Breast epithelium (tissue), 4 donors: Measurements from ENCODE around the gene MAST3. TPM values are rescaled to one million over a fixed set of nuclear protein-coding genes. Genes with fewer than 3 reads are reported as not detected.
"Not testable (repeated sequence)": the region's sequence is repeated elsewhere in the genome, so short reads cannot be mapped to it uniquely, and the experiment has no call there.

Experiments used
- DNase-seq, 2 donors: peaks; one replicate each; pipeline ENCODE4 v3.0.0-alpha.2; 2019; ENCODE audit warnings: low spot score in 2 of 2
- H3K27ac ChIP-seq, 2 donors: fragments of 200-600 bp; sonication (generic) in 1 of 2; one replicate each; pipeline ENCODE4 v1.5.1; 2016 to 2019; ENCODE audit warnings: mild to moderate bottlenecking in 1 of 2
- H3K27me3 ChIP-seq, 2 donors: fragments of 200-600 bp; sonication (generic) in 1 of 2; one replicate each; pipeline versions ENCODE4 v1.5.1 to v1.6.0; 2017 to 2019; ENCODE audit warnings: control low read depth in 1 of 2, mild to moderate bottlenecking in 1 of 2
- H3K36me3 ChIP-seq: fragments of 200-600 bp; one replicate; pipeline ENCODE4 v1.5.1; 2019
- H3K4me1 ChIP-seq, 2 donors: fragments of 200-600 bp; sonication (generic); one replicate each; pipeline ENCODE4 v1.5.1; 2016 to 2019; ENCODE audit warnings: control low read depth in 1 of 2
- H3K4me3 ChIP-seq, 3 donors: fragments of 200-600 bp; sonication (generic); 1 replicate in 2 of 3; 2 replicates in 1 of 3; pipeline ENCODE4 v1.5.1; 2016 to 2019; ENCODE audit warnings: mild to moderate bottlenecking in 3 of 3, moderate library complexity in 2 of 3
- H3K9me3 ChIP-seq, 2 donors: fragments of 200-600 bp; sonication (generic) in 1 of 2; one replicate each; pipeline ENCODE4 v1.5.1; 2016 to 2019; ENCODE audit warnings: control low read depth in 1 of 2
- POLR2A ChIP-seq: fragments of 450-650 bp; IDR thresholded peaks from one replicate; pipeline ENCODE4 v1.6.1; 2016; ENCODE audit warnings: antibody characterized with exemption, mild to moderate bottlenecking, moderate library complexity
- POLR2AphosphoS5 ChIP-seq, 3 donors: sonication (generic); formaldehyde crosslinking; IDR thresholded peaks; one replicate each; pipeline ENCODE4 v1.6.1; 2017; ENCODE audit warnings: antibody characterized with exemption in 3 of 3
- intact Hi-C: fragments of 100-400 bp; cut with DNase I; formaldehyde crosslinking; loops from one replicate; pipeline ENCODE4 v1.15.1; 2023; ENCODE audit warnings: low total_unique reads
- total RNA-seq, 3 donors: library from RNA; depleted of rRNA; stranded (reverse); fragments of >200 nt; gene quantifications; one replicate each; pipeline ENCODE4 v1.1.0, GENCODE V29; 2016
- TF ChIP-seq, protein P1 (sequence below), 3 donors: fragments of 450-650 bp; IDR thresholded peaks; one replicate each; pipeline ENCODE4 v1.5.1; 2016 to 2017; ENCODE audit warnings: antibody characterized with exemption in 3 of 3, mild to moderate bottlenecking in 3 of 3, moderate library complexity in 3 of 3

The MAST3 gene
- total RNA-seq, 3 donors from 2014 or later = 5.6 to 8.5 (median 6.2) TPM

DNA sequence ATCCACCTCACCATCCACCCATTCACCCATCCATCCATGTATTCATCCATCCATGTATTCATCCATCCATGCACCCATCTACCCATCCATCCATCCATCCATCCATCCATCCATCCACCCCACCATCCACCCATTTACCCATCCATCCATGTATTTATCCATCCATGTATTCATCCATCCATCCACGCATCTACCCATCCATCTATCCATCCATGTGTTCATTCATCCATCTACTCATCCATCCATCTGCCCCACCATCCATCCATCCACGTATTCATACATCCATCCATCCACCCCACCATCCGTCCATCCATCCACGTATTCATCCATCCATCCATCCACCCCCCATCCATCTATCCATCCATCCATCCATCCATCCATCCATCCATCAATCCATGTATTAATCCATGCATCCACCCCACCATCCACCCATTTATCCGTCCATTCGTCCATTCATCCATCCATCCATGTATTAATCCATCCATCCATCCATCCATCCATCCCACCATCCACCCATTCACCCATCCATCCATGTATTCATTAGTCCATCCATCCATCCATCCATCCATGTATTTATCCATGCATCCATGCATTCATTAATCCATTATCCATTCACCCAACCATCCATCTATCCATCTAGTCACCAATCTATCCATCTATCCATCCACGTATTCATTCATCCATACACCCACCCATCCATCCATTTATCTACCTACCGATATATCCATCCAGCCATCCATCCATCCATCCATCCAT is 13.5 kb upstream of the MAST3 start:
- DNase-seq = no peak
- intact Hi-C loops = no loop called here
- H3K4me1 ChIP-seq = no peaks in the 10 kb centered on the region
- H3K27me3 ChIP-seq = no peaks in the 10 kb centered on the region
- TF ChIP-seq, protein P1, sequence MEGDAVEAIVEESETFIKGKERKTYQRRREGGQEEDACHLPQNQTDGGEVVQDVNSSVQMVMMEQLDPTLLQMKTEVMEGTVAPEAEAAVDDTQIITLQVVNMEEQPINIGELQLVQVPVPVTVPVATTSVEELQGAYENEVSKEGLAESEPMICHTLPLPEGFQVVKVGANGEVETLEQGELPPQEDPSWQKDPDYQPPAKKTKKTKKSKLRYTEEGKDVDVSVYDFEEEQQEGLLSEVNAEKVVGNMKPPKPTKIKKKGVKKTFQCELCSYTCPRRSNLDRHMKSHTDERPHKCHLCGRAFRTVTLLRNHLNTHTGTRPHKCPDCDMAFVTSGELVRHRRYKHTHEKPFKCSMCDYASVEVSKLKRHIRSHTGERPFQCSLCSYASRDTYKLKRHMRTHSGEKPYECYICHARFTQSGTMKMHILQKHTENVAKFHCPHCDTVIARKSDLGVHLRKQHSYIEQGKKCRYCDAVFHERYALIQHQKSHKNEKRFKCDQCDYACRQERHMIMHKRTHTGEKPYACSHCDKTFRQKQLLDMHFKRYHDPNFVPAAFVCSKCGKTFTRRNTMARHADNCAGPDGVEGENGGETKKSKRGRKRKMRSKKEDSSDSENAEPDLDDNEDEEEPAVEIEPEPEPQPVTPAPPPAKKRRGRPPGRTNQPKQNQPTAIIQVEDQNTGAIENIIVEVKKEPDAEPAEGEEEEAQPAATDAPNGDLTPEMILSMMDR (IDR thresholded peaks at IDR 0.05) = no peak
- no peak for TF ChIP-seq POLR2A
- TF ChIP-seq POLR2AphosphoS5 (IDR thresholded peaks at IDR 0.05) = no peak
- no peaks in the 10 kb centered on the region for H3K9me3 ChIP-seq
- no peak overlapping the region for H3K4me3 ChIP-seq
- H3K36me3 ChIP-seq = no peaks in the 10 kb centered on the region
- no peak overlapping the region for H3K27ac ChIP-seq

- no peak overlapping the region for H3K27ac ChIP-seq
- intact Hi-C loops = no loop called here
- H3K4me1 ChIP-seq = no peaks in the 10 kb centered on the region
- H3K36me3 ChIP-seq = no peaks in the 10 kb centered on the region
- H3K4me3 ChIP-seq = no peak overlapping the region
- no peak for DNase-seq
- no peaks in the 10 kb centered on the region for H3K27me3 ChIP-seq
- TF ChIP-seq, protein P1 (IDR thresholded peaks at IDR 0.05) = no peak
- TF ChIP-seq POLR2AphosphoS5 (IDR thresholded peaks at IDR 0.05) = no peak
- TF ChIP-seq POLR2A = no peak
- H3K9me3 ChIP-seq = no peaks in the 10 kb centered on the region
Measured at GRCh38 chr19:18085702-18086457, 11.7 kb upstream of the MAST3 start.

- Histone ChIP-seq H3K36me3 (no peaks in the 10 kb centered on the region), H3K4me1 (no peaks in the 10 kb centered on the region), H3K9me3 (no peaks in the 10 kb centered on the region), H3K4me3 (peak within 1 kb of the TSS; percentile 27 to 49 (median 36)), H3K27me3 (no peaks in the 10 kb centered on the region), H3K27ac (no peak within 1 kb of the TSS)
- intact Hi-C loops = no loop called here
- TF ChIP-seq POLR2AphosphoS5 (IDR thresholded peaks at IDR 0.05) (no peak), POLR2A (no peak)
- TF ChIP-seq, protein P1 (IDR thresholded peaks at IDR 0.05) = no peak
- DNase-seq = no peak
Measured at GRCh38 chr19:18086590-18087138, 10.9 kb upstream of the MAST3 start, which contains the start of gene IL12RB1. TSS of gene IL12RB1 (minus strand) at chr19:18086934. CDS start at chr19:18086823, 111 bp downstream.

DNA sequence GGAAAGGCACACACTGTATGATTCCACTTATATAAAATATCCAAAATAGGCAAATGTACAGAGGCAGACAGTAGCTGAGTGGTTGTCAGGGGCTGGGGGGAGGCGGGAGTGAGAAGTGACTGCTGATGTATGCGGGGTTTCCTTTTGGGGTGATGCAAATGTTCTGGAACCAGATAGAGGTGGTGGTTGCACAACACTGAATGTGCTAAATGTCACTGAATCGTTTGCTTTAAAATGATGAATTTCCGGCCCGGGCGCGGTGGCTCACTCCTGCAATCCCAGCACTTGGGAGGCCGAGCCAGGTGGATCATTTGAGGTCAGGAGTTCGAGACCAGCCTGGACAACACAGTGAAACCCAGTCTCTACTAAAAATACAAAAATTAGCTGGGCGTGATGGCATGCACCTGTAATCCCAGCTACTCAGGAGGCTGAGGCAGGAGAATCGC is 8.5 kb upstream of the MAST3 start:
- intact Hi-C loops, H3K4me1 ChIP-seq, H3K36me3 ChIP-seq, H3K4me3 ChIP-seq, DNase-seq, H3K9me3 ChIP-seq, H3K27ac ChIP-seq, H3K27me3 ChIP-seq: not testable (repeated sequence)

DNA sequence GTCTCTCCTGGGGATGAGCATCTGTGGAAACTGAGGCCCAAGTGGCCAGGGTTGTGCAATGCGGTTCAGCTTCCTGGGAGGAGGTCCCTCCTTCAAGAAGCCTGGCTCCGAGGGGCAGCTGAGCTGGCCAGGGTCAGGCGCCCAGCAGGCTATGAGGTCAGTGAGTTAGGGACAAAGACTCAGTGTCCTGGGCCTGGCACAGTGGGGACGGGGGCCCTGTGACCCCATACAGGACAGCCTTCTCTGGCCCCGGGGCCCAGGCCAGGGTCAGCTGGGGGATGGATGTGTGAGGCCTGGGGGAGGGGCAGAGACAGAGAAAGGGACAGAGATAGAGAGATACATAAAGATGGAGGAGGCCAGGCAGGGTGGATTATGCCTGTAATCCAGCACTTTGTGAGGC is 7.9 kb upstream of the MAST3 start:
- H3K27ac ChIP-seq = no peak overlapping the region
- H3K4me3 ChIP-seq = no peak overlapping the region
- DNase-seq = no peak
- H3K27me3 ChIP-seq = no peaks in the 10 kb centered on the region
- H3K36me3 ChIP-seq = no peaks in the 10 kb centered on the region
- TF ChIP-seq, protein P1 (IDR thresholded peaks at IDR 0.05) = no peak
- TF ChIP-seq POLR2A (no peak), POLR2AphosphoS5 (IDR thresholded peaks at IDR 0.05) (no peak)
- intact Hi-C loops = no loop called here
- H3K9me3 ChIP-seq = no peaks in the 10 kb centered on the region
- H3K4me1 ChIP-seq = no peaks in the 10 kb centered on the region
